Activated CD8-positive, alpha-beta memory T cell treated with anti-CD3 and anti-CD28 coated beads for 4 hours (primary cell): ENCODE data around the gene TASL.
"Not testable (repeated sequence)": the region's sequence is repeated elsewhere in the genome, so short reads cannot be mapped to it uniquely, and the experiment has no call there.

Experiments
- DNase-seq, 2 donors: peaks; one replicate each; pipeline ENCODE4 v3.0.0-alpha.2; 2020; ENCODE audit warnings: low read depth in 2 of 2

TASL gene

GRCh38 chrX:30576881-30577280 lies 685 bp downstream of the TASL start:
- DNase-seq: no peak

GRCh38 chrX:30573125-30573524 lies 4.4 kb downstream of the TASL start:
- no peak for DNase-seq

- DNase-seq: no peak
Observed at GRCh38 chrX:30572678-30573077, 4.9 kb downstream of the TASL start.

GRCh38 chrX:30572004-30572403 lies 5.6 kb downstream of the TASL start:
- DNase-seq: no peak

GRCh38 chrX:30570505-30570904 lies 7.1 kb downstream of the TASL start:
- no peak for DNase-seq

- DNase-seq: no peak
Observed at GRCh38 chrX:30568136-30568535, 9.4 kb downstream of the TASL start.

- not testable (repeated sequence) for DNase-seq
Observed at GRCh38 chrX:30563070-30563469, 14.5 kb downstream of the TASL start.

- no peak for DNase-seq
Observed at GRCh38 chrX:30561191-30561590, 16.4 kb downstream of the TASL start.

GRCh38 chrX:30538271-30538670 lies 39.3 kb downstream of the TASL start:
- no peak for DNase-seq

GRCh38 chrX:30533835-30534234 lies 43.7 kb downstream of the TASL start:
- no peak for DNase-seq

GRCh38 chrX:30533266-30533665 lies 44.3 kb downstream of the TASL start:
- no peak for DNase-seq

- DNase-seq: no peak
Observed at GRCh38 chrX:30530606-30531005, 47.0 kb downstream of the TASL start.

- DNase-seq: no peak
Observed at GRCh38 chrX:30525732-30526131, 51.8 kb downstream of the TASL start.

- DNase-seq: no peak
Observed at GRCh38 chrX:30521440-30522182, 56.0 kb downstream of the TASL start.

- no peak for DNase-seq
Observed at GRCh38 chrX:30513284-30513683, 64.3 kb downstream of the TASL start.
